NCI-H1092 treated with DMSO at 0.1 percent for 48 hours (cell line): ENCODE measurements around the gene PIEZO1.
"Not testable (repeated sequence)": the region's sequence is repeated elsewhere in the genome, so short reads cannot be mapped to it uniquely, and the experiment has no call there.

Source experiments
- DNase-seq: peaks from one replicate; lab custom pipeline; 2025; lab: John Stamatoyannopoulos, UW

The PIEZO1 gene

GRCh38 chr16:88805340-88805715 lies 20.3 kb upstream of the PIEZO1 start:
- no peak for DNase-seq

GRCh38 chr16:88804552-88805339 lies 19.7 kb upstream of the PIEZO1 start:
- peak; percentile 25 for DNase-seq

GRCh38 chr16:88804173-88804551 lies 19.1 kb upstream of the PIEZO1 start:
- DNase-seq, result no peak

GRCh38 chr16:88803264-88803987 lies 18.4 kb upstream of the PIEZO1 start, which contains the start of gene CDT1:
Gene CDT1, plus strand, starts transcription at chr16:88803789. Its CDS starts 43 bp downstream, at chr16:88803832.
- peak; percentile 83 for DNase-seq

- DNase-seq, result no peak
Measured at GRCh38 chr16:88800277-88800592, 15.2 kb upstream of the PIEZO1 start.

GRCh38 chr16:88799569-88800276 lies 14.7 kb upstream of the PIEZO1 start:
- DNase-seq, result no peak

- DNase-seq, result peak; percentile 21
Measured at GRCh38 chr16:88798772-88799455, 13.9 kb upstream of the PIEZO1 start.

GRCh38 chr16:88798073-88798472 lies 13.1 kb upstream of the PIEZO1 start:
- no peak for DNase-seq

- DNase-seq, result no peak
Measured at GRCh38 chr16:88796278-88796677, 11.3 kb upstream of the PIEZO1 start.

GRCh38 chr16:88793251-88793954 lies 8.4 kb upstream of the PIEZO1 start:
- no peak for DNase-seq

GRCh38 chr16:88792668-88793250 lies 7.7 kb upstream of the PIEZO1 start:
- DNase-seq, result no peak

GRCh38 chr16:88792078-88792550 lies 7.1 kb upstream of the PIEZO1 start:
- DNase-seq, result no peak

- no peak for DNase-seq
Measured at GRCh38 chr16:88790312-88791211, 5.5 kb upstream of the PIEZO1 start.

GRCh38 chr16:88789594-88789993 lies 4.6 kb upstream of the PIEZO1 start:
- DNase-seq, result no peak

GRCh38 chr16:88788749-88789148 lies 3.7 kb upstream of the PIEZO1 start:
- not testable (repeated sequence) for DNase-seq

- no peak for DNase-seq
Measured at GRCh38 chr16:88787579-88788314, 2.7 kb upstream of the PIEZO1 start.

GRCh38 chr16:88784856-88785105 lies 239 bp downstream of the PIEZO1 start:
- DNase-seq, result no peak

GRCh38 chr16:88784074-88784855 lies 755 bp downstream of the PIEZO1 start:
- no peak for DNase-seq
